GM21786 (cell line): ENCODE results near the gene CTDNEP1.

Experiments
- ATAC-seq: cut with Tn5 transposase; IDR thresholded peaks from one replicate; pipeline ENCODE4 v1.9.1; 2021; ENCODE audit not compliant: unreplicated experiment

Gene CTDNEP1

DNA sequence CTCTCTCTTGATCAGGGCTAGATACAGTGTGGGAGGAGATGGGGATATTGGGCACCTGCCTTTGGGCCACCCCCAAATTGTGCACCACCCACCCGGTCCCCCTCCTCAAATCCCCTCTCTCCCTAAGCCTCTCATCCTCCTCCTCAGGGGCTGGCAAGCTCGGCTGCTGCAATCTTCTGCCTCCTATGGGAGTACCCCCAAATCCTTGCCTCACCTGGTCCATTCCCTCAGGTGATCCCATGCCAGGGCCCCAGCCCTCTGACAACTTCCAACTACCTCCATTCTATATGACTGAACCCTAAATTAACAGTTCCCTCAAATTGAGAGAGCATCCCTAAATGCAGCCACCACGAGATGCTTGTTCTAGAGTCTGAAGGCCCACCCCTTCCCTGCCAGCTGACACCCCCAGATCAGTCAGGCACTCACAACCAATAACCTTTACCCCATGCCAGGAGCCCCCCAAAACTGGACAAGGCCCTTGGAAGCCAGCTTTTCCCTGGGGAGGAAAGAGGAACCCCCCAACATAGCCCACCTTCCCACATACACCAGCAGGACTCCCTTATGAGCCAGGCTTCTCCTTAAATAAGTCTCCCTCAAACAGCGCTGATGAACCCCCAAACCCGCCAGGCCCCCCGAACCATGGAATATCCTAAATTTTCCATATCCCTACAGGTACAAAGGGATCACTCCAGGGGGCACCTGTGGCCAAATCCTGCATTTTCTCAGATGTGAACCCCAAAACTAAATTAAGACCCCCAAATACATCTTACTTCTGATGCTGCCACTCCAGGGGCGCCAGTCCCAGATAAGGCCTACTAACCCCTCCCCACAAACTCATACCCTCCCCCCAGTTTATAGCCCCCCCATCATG is 35.1 kb downstream of the CTDNEP1 start:
- ATAC-seq = no peak

DNA sequence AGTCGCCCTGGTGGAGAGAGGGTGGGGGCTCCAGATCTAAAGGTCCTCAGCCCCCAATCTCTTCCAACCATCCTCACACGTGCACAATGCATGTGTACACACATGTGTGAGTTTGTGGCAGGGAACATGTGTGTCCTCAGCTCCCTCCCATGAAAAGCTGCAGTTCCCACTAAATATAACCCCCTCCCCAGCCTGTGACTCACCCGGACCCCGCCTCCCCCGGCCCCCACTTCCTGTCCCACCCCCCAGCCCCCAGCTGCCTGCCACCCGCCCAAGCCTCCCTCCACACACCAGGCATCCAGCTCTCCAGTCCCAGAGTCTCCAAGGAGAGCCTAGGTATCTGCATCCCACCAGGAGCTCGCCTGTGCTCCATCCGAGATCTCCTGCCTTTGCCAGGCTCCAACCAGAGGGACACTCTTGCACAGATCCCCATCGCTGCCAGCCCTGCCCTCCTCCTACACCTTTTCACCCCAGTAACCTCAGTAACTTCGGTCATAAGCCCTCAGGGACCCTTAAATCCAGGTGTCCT is 35.8 kb downstream of the CTDNEP1 start:
- ATAC-seq = no peak

DNA sequence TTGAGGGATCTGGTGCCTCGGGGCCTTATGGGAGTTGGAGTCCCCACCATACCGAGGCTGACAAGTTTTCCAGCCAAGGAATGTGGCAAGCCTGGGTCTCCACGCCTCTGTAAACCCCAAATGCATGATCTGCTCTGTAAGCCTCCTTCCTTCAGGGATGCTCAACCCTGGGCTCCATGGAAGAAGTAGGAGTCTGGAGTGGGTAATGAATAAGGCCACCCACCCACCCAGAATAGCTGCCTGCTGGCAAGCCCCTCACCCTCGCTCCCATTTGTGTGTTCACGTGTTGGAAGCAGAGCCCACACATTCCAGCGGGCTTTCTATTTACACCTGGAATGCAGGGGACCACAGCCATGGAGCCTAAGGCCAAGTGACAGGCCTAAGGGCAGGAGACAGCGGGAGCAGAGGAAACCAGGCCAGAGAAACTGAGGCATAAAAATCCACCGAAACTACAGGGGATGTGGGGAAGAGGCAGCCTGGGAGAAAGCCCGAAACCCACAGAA is 36.3 kb downstream of the CTDNEP1 start:
- ATAC-seq = no peak

DNA sequence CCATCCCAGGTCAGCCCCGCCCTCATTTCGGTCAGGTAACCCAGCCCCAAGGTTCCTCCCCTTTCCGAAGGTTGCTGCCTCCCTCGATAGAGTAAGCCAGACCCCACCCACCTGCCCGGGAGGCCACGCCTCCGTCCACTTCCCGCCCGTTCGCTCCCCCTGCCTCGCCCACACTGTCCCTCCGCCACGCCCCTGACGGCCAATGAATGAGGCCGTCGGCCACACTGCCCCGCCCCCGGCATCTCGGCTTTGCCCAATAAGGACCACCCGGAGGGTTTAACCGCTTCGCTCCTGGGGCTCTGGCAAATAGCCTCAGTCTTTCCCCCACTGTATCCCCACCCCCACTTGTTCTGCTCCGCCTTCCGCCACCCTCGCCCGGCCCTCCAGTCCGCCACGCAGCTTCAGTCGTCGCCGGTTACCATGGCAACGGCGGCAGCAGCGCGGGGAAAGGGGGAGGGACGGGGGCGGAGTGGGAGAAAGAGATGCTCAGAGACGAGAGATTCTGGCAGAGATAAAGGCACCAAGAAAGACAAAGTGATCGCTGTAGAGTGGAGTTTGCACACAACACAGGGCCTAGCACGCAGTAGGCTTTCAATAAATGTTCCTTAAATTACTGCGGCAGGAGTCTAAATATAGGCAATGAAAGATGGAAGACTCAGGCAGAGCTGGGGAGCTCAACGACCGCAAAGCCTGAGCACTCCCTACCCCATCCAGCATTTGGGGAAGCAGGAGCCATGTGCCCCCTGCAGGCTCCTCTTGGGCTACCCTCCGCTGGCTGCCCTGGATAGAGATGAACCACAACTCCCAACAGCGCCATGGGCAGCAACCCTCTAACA is 37.0 kb downstream of the CTDNEP1 start:
- peak; percentile 65 for ATAC-seq

DNA sequence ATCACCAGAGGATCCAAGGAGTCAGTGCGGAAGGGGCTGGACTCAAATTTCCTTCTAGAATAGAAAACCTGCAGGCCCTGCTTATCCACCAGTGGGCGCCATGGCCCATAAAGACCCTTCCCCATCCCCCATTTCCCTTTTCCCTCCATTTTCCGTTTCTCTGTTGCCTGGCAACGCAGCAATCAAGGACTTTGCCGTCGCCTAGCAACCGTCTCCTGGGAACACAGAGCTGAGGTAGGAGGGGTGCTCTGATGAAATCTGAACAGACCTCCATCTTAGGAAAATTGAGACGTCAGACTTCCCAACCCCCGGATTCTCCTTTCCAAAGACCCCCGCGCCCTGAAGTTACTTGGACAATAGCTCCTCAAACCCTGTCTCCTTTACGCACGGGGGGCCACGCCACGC is 37.6 kb downstream of the CTDNEP1 start:
- ATAC-seq = no peak

DNA sequence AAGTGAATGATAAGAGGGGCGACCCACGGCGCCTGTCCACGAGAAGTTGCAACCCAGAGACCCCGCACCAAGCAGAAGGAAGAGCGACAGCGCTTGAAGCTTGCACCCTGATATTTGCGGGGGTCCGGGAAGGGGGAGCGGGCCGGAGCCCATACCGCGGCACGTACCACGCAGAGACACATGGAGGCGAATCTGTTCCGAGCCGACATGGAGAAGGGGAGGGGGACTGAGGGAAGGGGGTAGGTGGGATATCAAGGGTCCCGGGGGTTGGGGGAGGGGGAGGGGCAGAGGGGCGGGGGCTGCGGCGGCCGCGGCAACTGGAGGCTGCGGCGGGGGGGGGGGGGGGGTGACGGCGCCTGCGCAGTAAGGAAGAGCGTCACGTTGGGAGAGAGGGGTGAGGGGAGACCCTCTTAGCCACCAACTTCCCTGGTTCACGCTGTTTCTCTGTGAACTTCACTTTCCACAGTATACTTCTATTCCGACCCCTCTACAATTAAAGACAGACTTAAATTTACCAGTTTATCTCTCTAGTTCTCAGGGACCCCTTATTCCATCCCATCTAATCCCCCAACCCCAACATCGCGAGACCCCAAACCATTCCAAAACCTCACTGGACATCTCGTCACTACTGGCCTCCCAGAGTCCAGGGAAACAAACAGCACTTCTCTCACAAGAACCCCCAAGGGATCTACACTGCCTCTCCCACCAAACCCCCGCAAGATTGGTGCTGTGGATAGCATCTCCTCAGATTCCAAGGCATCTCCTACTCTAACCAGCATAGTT is 39.9 kb downstream of the CTDNEP1 start:
- no peak for ATAC-seq

DNA sequence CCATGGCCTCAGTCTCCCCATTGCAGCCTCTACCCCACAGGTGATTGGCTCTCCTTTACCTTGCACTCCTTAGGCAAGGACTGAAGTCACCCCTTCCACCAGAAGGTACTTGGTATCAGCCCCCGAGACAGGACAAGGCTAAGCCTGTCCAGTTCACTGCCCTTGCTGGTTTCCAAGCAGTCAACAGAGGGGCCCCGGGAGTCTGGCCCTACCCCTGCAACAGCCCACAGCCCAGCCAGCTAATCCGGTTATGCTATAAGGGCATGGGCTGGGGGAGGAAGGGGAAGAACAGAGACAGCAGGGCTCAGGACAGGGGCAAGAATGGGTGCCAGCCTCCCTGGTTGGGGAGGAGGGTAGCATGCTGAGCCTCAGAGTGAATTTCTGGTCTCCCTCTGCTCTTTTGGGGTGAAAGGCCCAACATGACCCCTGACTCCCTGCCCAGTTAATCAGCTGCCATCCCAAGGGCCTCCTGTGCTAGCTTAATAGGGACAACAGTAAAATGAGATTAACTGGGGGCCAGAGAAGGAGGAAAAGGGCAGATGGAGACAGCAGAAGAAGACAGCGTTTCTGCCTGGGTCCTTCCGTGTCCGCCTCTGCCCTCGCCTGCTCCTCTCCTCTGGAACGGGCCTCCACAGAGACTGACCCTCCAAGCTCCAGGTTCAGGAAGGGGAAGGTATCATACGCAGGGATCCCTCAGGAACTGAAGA is 42.6 kb downstream of the CTDNEP1 start:
- no peak for ATAC-seq

DNA sequence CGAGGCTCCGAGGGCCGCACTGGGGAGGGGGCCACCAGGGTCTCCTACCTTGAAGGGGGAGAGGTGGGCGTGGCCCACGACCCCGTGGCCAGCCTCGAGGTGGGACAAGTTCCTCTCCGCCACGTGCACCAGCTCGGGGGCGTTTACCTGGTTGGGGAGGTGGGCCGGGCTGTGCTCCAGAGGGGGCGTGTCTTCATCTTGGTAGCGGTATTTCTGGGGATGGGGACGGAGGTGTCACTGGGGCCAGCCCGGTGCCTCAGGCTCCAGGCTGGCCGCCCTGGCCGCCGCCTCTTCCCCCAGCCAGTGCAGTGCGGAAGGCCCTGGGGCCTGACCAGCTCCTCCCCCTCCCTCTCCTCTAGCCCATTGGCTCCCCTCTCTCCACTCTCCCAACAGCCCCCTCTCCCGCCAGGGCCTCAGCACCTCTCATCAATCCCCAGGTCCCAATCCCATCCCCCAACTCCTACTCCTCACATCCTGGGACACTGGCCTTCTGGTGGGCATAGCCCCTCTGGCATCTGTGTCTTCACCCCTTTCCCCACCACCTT is 43.4 kb downstream of the CTDNEP1 start:
- no peak for ATAC-seq

DNA sequence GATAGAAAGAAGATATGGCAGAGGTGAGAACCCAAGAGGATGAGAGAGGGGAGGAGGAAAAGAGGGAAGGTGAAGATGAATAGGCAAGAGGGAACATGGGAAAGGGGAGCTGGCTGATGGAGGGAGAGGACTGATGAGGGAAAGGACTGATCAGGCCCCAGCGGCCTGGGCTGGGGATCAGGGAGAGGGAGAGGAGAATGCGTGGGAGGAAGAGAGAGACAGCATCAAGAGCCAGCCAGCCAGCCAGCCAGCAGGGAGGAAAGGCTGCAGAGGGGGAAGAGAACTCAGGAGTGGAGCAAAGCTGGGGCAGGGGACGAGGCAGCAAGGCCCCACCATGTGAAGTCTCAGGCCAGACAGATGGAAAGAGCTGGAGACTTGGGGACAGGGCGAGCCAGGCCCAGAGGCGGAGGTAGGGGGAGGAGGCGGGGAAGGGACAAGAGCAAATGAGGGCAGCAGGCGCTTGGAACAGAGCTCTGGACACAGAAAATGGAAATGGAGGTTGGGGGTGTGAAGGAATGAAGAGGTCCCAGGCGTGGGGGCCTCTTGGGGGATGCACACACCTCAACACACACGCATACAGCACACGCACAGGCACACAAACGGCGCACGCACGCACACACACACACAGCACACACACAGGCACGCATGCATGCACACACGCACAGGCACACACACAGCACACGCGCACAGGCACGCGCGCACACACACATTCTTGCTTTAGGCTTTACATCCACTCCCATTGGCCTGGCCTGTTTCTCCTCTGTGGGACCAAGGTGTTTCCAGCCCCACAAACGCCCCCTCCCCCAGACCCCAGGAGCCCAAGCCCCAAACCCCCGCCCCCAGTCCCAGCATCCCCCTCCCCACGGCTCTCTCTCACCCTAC is 44.2 kb downstream of the CTDNEP1 start:
- no peak for ATAC-seq

DNA sequence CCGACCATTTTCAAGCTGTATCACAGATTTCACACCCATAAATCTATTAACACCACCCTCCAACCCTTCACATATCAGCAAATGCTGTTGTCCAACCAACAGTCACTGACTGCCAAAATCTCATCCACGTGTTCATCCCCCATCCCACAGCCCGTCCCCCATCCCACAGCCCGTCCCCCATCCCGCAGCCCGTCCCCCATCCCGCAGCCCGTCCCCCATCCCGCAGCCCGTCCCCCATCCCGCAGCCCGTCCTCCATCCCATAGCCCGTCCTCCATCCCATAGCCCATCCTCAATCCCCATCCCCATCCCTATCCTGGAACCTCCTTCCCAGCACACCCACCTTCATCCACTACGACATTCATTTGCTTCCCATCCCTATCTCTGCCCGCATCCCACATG is 46.0 kb downstream of the CTDNEP1 start:
- no peak for ATAC-seq

DNA sequence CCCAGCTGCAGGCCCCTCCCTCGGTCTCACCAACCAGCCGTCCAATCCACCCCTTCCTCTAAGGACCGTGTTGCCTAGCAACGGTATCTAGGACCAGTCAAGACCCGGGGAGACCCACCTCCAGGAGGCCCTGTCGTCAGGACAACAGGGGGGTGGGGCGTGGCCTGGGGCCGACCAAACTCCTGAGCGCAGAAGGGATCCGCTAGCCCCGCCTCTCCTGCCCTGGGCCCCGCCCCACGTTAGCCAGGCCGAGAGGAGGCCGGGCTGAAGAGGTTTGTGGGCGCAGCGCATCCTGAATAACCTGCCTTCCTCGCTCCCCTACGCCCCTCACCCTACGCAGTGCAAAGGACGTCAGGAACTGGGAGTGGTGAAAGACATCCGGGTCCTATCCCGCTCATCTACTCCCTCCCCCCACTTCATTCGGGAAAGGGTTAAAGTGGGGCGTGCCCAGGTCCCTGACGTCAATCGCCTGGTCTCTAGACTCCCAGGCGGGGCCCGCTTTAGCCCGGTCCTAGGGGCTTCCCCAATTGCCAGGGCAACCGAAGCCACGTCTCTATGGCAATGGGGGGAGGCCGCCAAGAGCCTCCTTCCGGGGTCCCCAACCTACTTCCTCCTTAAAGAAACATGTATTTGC is 46.6 kb downstream of the CTDNEP1 start:
- ATAC-seq = peak; percentile 82

DNA sequence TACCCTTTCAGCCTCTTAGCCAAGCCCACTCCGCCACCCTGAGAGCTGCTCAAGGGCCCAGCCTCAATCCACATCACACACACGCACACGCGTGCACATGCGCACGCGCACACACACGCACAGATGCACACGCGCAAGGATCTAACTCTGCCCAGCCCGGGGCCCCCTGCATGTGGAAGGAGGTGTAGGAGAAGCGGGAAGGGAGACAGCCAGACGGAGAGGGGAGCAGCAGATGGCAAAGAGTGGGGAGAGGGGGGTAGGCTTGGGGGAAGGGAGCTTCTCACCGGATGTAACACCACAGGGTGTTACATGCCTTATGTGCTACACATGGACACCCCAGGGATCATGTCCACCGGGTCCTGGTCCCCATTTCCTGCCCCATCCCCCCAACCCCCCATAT is 47.2 kb downstream of the CTDNEP1 start:
- ATAC-seq = no peak

DNA sequence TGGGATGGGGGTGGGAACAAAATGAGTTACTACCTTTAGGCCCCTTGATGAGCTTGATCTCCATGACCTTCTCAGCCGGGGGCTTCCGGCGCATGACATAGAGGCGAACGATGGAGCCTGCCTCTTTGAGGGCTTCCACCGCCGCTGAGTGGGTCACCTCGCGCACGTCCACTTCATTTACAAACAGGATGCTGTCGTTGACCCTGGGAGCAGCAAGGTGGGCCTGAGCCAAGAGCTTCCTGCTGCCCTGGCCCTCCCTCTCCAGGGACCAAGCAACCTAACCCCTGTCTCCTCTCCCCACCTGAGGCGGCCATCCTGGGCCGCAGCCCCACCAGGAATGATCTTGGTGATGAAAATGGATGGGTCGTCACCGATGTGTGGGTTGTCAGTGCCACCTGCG is 48.1 kb downstream of the CTDNEP1 start:
- no peak for ATAC-seq

DNA sequence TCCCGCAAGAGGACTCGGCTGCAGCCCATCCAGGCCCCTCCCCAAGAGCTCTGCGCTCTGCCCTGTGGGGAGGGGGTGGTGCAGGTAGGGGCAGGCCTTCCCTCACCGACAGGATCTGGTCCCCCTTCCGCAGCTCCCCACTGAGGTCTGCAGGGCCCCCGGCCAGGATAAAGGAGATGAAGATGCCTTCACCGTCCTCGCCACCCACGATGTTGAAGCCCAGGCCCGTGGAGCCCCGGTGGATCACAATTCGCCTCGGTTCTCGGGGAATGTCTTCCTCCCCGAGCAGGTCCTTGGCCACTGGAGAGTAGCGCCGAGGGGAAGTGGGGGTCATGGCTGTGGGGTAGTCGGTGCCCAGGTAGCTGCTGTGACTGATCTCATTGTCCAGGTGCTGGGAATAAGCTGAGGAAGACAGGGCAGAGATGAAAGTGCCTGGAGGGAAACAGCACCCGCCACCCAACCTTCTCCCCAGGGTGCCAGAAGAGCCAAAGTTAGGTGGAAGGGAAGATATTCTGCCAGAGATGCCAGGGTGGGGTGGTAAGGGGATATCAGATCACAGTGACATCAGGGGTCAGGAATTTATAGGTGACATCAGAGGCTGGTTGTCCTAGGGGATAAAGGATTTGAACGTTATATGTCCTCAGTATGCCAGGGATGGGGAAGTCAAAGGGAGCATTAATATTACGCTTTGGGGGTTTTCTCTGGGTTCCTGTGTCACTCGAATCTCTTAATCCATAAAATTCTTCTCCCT is 54.7 kb downstream of the CTDNEP1 start:
- no peak for ATAC-seq

DNA sequence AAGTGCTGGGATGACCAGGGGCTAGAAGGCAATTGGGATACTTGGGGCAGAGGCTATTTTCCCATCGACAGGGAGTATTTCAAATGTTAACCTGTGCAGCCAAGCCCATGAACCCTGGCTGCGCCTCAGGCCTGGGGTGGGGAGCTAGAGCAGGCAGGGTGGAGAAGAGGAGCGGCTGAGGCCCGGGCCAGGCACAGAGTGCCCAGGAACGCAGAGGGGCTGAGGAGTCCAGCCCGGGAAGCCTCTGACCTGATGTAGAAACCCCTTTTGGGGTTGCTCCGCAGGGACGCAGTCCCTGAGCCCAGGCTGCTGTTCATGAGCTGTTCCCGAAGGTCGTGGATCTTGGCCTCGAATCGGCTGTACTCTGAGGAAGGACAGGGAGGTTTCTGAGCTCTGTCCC is 55.6 kb downstream of the CTDNEP1 start:
- no peak for ATAC-seq
